ENCODE results near the gene STX8. TPM values are rescaled to one million over a fixed set of nuclear protein-coding genes. Genes with fewer than 3 reads are reported as not detected.
A peak's percentile ranks its signal among the peaks of the same experiment; 100 is the strongest.

The STX8 gene
- polyA plus RNA-seq, 1 experiment: 44.7 TPM

- ChIA-PET CTCF (interaction anchor here (0.6 to 0.7 kb wide), 2 partner anchors 10 to 25 kb away, joined by 3 read pairs; no protein-coding TSS in a partner anchor), POLR2A (no interaction called here)
- TF ChIP-seq CTCF (IDR thresholded peaks at IDR 0.05; ENCODE audit: insufficient read depth, low read depth, low read length): no peak
- no peak for DNase-seq (ENCODE audit: low read depth)
- Histone ChIP-seq H3K36me3 (ENCODE audit: control insufficient read depth, insufficient read depth, low read length) (no peaks in the 10 kb centered on the region), H3K27me3 (ENCODE audit: control insufficient read depth, insufficient read depth, low read length) (no peaks in the 10 kb centered on the region), H3K4me3 (ENCODE audit: low read depth, low read length) (no peak overlapping the region)
Observed at GRCh38 chr17:9436630-9437029, 139.0 kb downstream of the STX8 start.

GRCh38 chr17:9435165-9435564 lies 140.5 kb downstream of the STX8 start:
- no peak for DNase-seq (ENCODE audit: low read depth)
- POLR2A ChIA-PET: no interaction called here
- H3K27me3 ChIP-seq (ENCODE audit: control insufficient read depth, insufficient read depth, low read length): no peaks in the 10 kb centered on the region
- no peak overlapping the region for H3K4me3 ChIP-seq (ENCODE audit: low read depth, low read length)
- H3K36me3 ChIP-seq (ENCODE audit: control insufficient read depth, insufficient read depth, low read length): no peaks in the 10 kb centered on the region
- CTCF ChIA-PET: no interaction called here
- no peak for TF ChIP-seq CTCF (IDR thresholded peaks at IDR 0.05; ENCODE audit: insufficient read depth, low read depth, low read length)

GRCh38 chr17:9434642-9435057 lies 141.0 kb downstream of the STX8 start:
- no peak for DNase-seq (ENCODE audit: low read depth)
- ChIA-PET CTCF (no interaction called here), POLR2A (interaction anchor here (0.6 kb wide), 1 partner anchor 577 kb away, joined by 4 read pairs; no protein-coding TSS in a partner anchor)
- TF ChIP-seq CTCF (IDR thresholded peaks at IDR 0.05; ENCODE audit: insufficient read depth, low read depth, low read length): no peak
- H3K4me3 ChIP-seq (ENCODE audit: low read depth, low read length): no peak overlapping the region
- H3K36me3 ChIP-seq (ENCODE audit: control insufficient read depth, insufficient read depth, low read length): no peaks in the 10 kb centered on the region
- H3K27me3 ChIP-seq (ENCODE audit: control insufficient read depth, insufficient read depth, low read length): no peaks in the 10 kb centered on the region

GRCh38 chr17:9432934-9433421 lies 142.6 kb downstream of the STX8 start:
- no peak for TF ChIP-seq CTCF (IDR thresholded peaks at IDR 0.05; ENCODE audit: insufficient read depth, low read depth, low read length)
- no peaks in the 10 kb centered on the region for H3K36me3 ChIP-seq (ENCODE audit: control insufficient read depth, insufficient read depth, low read length)
- ChIA-PET POLR2A (no interaction called here), CTCF (no interaction called here)
- H3K4me3 ChIP-seq (ENCODE audit: low read depth, low read length): no peak overlapping the region
- no peaks in the 10 kb centered on the region for H3K27me3 ChIP-seq (ENCODE audit: control insufficient read depth, insufficient read depth, low read length)
- DNase-seq (ENCODE audit: low read depth): peak; percentile 11

- CTCF ChIA-PET: interaction anchor here (0.6 kb wide), 1 partner anchor 8 kb away, joined by 3 read pairs; no protein-coding TSS in a partner anchor
- no peaks in the 10 kb centered on the region for H3K27me3 ChIP-seq (ENCODE audit: control insufficient read depth, insufficient read depth, low read length)
- POLR2A ChIA-PET: interaction anchor here (0.6 kb wide), 1 partner anchor 125 kb away, joined by 5 read pairs; no protein-coding TSS in a partner anchor
- DNase-seq (ENCODE audit: low read depth): peak; percentile 10
- no peaks in the 10 kb centered on the region for H3K36me3 ChIP-seq (ENCODE audit: control insufficient read depth, insufficient read depth, low read length)
- TF ChIP-seq CTCF (IDR thresholded peaks at IDR 0.05; ENCODE audit: insufficient read depth, low read depth, low read length): no peak
- H3K4me3 ChIP-seq (ENCODE audit: low read depth, low read length): no peak overlapping the region
Observed at GRCh38 chr17:9432134-9432885, 143.3 kb downstream of the STX8 start.
